Epithelial cell of esophagus (primary cell): ENCODE measurements around the gene SLC12A3.

Source experiments
- DNase-seq: peaks from one replicate; pipeline ENCODE4 v3.0.0; 2010; ENCODE audit warnings: low read depth
- H3K4me3 ChIP-seq: 2 replicates; pipeline ENCODE4 v1.5.1; 2011; ENCODE audit warnings: mild to moderate bottlenecking, low read length, control low read depth
- CTCF ChIP-seq: IDR thresholded peaks from 2 replicates; pipeline ENCODE4 v1.5.1; 2011; ENCODE audit warnings: low read depth, mild to moderate bottlenecking, low read length, control low read depth, inconsistent platforms; ENCODE audit not compliant: insufficient read depth; ENCODE audit errors: missing control alignments

Gene SLC12A3

GRCh38 chr16:56941092-56941491 is 76.1 kb downstream of the SLC12A3 start:
- H3K4me3 ChIP-seq = no peak overlapping the region
- TF ChIP-seq CTCF = no peak
- no peak for DNase-seq

- H3K4me3 ChIP-seq = no peak overlapping the region
- TF ChIP-seq CTCF = no peak
- DNase-seq = no peak
These were observed 76.9 kb downstream of the SLC12A3 start for GRCh38 chr16:56941856-56942331.

GRCh38 chr16:56943761-56944375 is 78.9 kb downstream of the SLC12A3 start:
- H3K4me3 ChIP-seq = no peak overlapping the region
- TF ChIP-seq CTCF = no peak
- DNase-seq = no peak

DNA sequence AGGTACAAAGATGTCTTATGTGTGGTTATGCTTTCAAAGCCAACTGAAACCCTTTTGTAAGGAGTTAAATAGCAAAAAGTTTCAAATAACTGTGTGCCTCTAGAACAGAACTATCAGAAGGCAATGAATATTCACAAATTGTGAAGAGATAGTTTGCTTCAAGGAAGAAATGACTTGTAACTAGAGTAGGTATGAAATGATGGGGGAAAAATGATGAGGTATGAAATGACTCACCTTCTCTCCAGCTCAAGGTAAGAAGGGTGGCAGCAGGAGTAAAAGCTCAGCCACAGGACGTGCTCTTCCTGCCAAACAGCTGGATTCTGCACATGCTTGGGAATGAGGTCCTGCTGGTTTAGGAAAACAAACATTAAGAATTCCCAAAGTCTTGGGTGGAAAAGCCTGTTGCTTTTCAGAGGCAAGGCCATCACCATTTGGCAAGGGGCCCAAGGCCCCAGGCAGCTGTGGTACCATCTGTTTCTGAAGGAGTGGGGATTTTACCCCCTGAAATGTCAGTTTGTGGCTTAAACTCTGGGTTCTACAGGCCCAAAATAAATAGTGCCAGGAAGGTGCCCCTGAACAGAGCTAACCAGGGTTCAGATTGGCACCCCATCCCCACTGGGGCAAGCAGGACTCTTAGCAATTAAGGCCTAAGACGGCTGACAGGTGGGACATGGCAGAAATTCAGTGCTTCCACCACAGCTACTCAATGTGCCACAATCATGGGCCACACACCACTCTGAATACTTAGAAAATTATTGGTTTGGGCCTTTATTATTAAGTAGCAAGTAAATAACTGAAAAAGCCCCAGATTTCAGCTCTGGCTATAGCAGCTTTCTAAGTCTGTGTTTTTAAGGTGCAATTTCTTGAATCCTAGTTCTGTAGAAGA is 80.2 kb downstream of the SLC12A3 start:
- TF ChIP-seq CTCF = no peak
- no peak overlapping the region for H3K4me3 ChIP-seq
- peak; percentile 81 for DNase-seq

- no peak for DNase-seq
- no peak for TF ChIP-seq CTCF
- no peak overlapping the region for H3K4me3 ChIP-seq
These were observed 81.0 kb downstream of the SLC12A3 start for GRCh38 chr16:56945847-56946527.

- H3K4me3 ChIP-seq = no peak overlapping the region
- no peak for DNase-seq
- TF ChIP-seq CTCF = no peak
These were observed 82.0 kb downstream of the SLC12A3 start for GRCh38 chr16:56946767-56947603.
